H1 (cell line): ENCODE measurements around the gene KAT2A. TPM values are rescaled to one million over a fixed set of nuclear protein-coding genes. Genes with fewer than 3 reads are reported as not detected.

Source experiments
- CTCF ChIA-PET: fragments of 300-600 bp; sonication (Branson Sonifier 250); formaldehyde crosslinking; loops from one replicate; lab custom pipeline; 2021; ENCODE audit not compliant: partially characterized antibody; lab: Charles Lee
- POLR2A ChIA-PET: fragments of 300-600 bp; sonication (Branson Sonifier 250); formaldehyde crosslinking; loops from one replicate; lab custom pipeline; 2021; ENCODE audit warnings: inconsistent platforms; ENCODE audit not compliant: partially characterized antibody; lab: Charles Lee
- DNase-seq, 2 experiments: peaks; one replicate each; pipeline versions ENCODE4 v3.0.0 to v3.0.0-alpha.2; 2010 to 2022; ENCODE audit warnings: low spot score in 2 of 2, low read depth in 1 of 2, mixed read lengths in 1 of 2
- FAIRE-seq: peaks from 2 replicates; lab custom pipeline; 2011; peaks lifted over from hg19 to GRCh38; lab: Jason Lieb, UNC
- H2AFZ ChIP-seq: 2 replicates; pipeline ENCODE4 v1.8.1; 2012; ENCODE audit warnings: low read length, inconsistent platforms
- H2AK5ac ChIP-seq: 2 replicates; pipeline ENCODE4 v1.6.1; 2013; ENCODE audit warnings: low read depth, low read length
- H2BK120ac ChIP-seq: replicated peaks from 2 replicates; pipeline ENCODE3; 2013; ENCODE audit warnings: low read depth, low read length, inconsistent platforms
- H2BK12ac ChIP-seq: 2 replicates; pipeline ENCODE4 v1.6.1; 2013; ENCODE audit warnings: low read depth, low read length
- H2BK15ac ChIP-seq: 2 replicates; pipeline ENCODE4 v1.6.1; 2013; ENCODE audit warnings: low read length
- H2BK20ac ChIP-seq: 2 replicates; pipeline ENCODE4 v1.6.1; 2013; ENCODE audit warnings: low read length
- H2BK5ac ChIP-seq: 2 replicates; pipeline ENCODE4 v1.6.1; 2013; ENCODE audit warnings: low read depth, low read length
- H3K14ac ChIP-seq: 2 replicates; pipeline ENCODE4 v1.6.1; 2013; ENCODE audit warnings: inconsistent platforms; ENCODE audit not compliant: insufficient read length
- H3K18ac ChIP-seq: 2 replicates; pipeline ENCODE4 v1.6.1; 2013; ENCODE audit warnings: low read length; ENCODE audit errors: extremely low read depth
- H3K23ac ChIP-seq: 2 replicates; pipeline ENCODE4 v1.6.1; 2013; ENCODE audit warnings: inconsistent platforms; ENCODE audit not compliant: insufficient read length
- H3K23me2 ChIP-seq: 2 replicates; pipeline ENCODE4 v1.6.1; 2013; ENCODE audit warnings: low read depth, low read length
- H3K27ac ChIP-seq: 2 replicates; pipeline ENCODE4 v1.6.1; 2011; ENCODE audit warnings: low read depth, low read length, inconsistent platforms
- H3K27me3 ChIP-seq, 4 experiments: replicated peaks in 1 of 4; 1 replicate in 1 of 4; 2 replicates in 3 of 4; pipeline versions ENCODE4 v1.6.1 to v1.8.1; 2011 to 2013; ENCODE audit warnings: low read length in 3 of 4, mild to moderate bottlenecking in 3 of 4, inconsistent platforms in 2 of 4, mixed read lengths in 2 of 4, moderate library complexity in 1 of 4; ENCODE audit not compliant: control insufficient read depth in 3 of 4, insufficient read depth in 3 of 4; ENCODE audit errors: extremely low read depth in 1 of 4
- H3K36me3 ChIP-seq, 4 experiments: 2 replicates each; pipeline versions ENCODE4 v1.6.1 to v1.8.1; 2011 to 2013; ENCODE audit warnings: mild to moderate bottlenecking in 4 of 4, low read length in 3 of 4, moderate library complexity in 2 of 4, control low read depth in 1 of 4, inconsistent platforms in 1 of 4; ENCODE audit not compliant: insufficient read depth in 4 of 4, control insufficient read depth in 2 of 4
- H3K4ac ChIP-seq: replicated peaks from 2 replicates; pipeline ENCODE3; 2013; ENCODE audit warnings: low read length, low read depth, mixed read lengths, inconsistent platforms; ENCODE audit not compliant: insufficient read length
- H3K4me1 ChIP-seq, 4 experiments: replicated peaks in 1 of 4; 1 replicate in 1 of 4; 2 replicates in 3 of 4; pipeline versions ENCODE4 v1.6.1 to v1.8.1; 2011 to 2013; ENCODE audit warnings: low read length in 3 of 4, inconsistent platforms in 2 of 4, mixed read lengths in 1 of 4; ENCODE audit not compliant: insufficient read depth in 4 of 4, control insufficient read depth in 3 of 4
- H3K4me2 ChIP-seq, 2 experiments: 2 replicates each; pipeline versions ENCODE4 v1.6.1 to v1.8.1; 2011 to 2013; ENCODE audit warnings: low read depth in 2 of 2, low read length in 2 of 2, control low read depth in 1 of 2, inconsistent platforms in 1 of 2, mild to moderate bottlenecking in 1 of 2; ENCODE audit not compliant: insufficient read depth in 1 of 2
- H3K4me3 ChIP-seq, 4 experiments: fragments of 200-600, 300-600 bp in 1 of 4; sonication (generic), shearing (Covaris generic), sonication (Bioruptor Twin) in 1 of 4; 2 replicates each; pipeline versions ENCODE4 v1.5.1 to v1.8.1; 2011 to 2016; ENCODE audit warnings: low read length in 4 of 4, low read depth in 3 of 4, control low read depth in 2 of 4, inconsistent platforms in 2 of 4, mild to moderate bottlenecking in 2 of 4, mixed read lengths in 1 of 4, moderate library complexity in 1 of 4; ENCODE audit not compliant: insufficient read depth in 2 of 4; ENCODE audit errors: extremely low read depth in 1 of 4
- H3K56ac ChIP-seq: replicated peaks from 2 replicates; pipeline ENCODE3; 2013; ENCODE audit warnings: low read depth, mild to moderate bottlenecking, mixed read lengths, low read length, inconsistent platforms; ENCODE audit not compliant: insufficient read length
- H3K79me1 ChIP-seq: 2 replicates; pipeline ENCODE4 v1.6.1; 2013; ENCODE audit warnings: low read depth, low read length, control low read depth
- H3K79me2 ChIP-seq, 2 experiments: 2 replicates each; pipeline versions ENCODE4 v1.6.1 to v1.8.1; 2012 to 2013; ENCODE audit warnings: low read length in 2 of 2, mild to moderate bottlenecking in 2 of 2, inconsistent platforms in 1 of 2; ENCODE audit not compliant: insufficient read depth in 2 of 2, control insufficient read depth in 1 of 2
- H3K9ac ChIP-seq, 4 experiments: replicated peaks in 1 of 4; 1 replicate in 1 of 4; 2 replicates in 3 of 4; pipeline versions ENCODE4 v1.6.1 to v1.8.1; 2011 to 2013; ENCODE audit warnings: low read depth in 3 of 4, low read length in 3 of 4, control low read depth in 2 of 4, mild to moderate bottlenecking in 2 of 4, moderate library complexity in 2 of 4, inconsistent platforms in 1 of 4; ENCODE audit errors: extremely low read depth in 1 of 4
- H3K9me3 ChIP-seq, 2 experiments: 2 replicates each; pipeline versions ENCODE4 v1.6.1 to v1.8.1; 2012 to 2013; ENCODE audit warnings: mild to moderate bottlenecking in 2 of 2, moderate library complexity in 2 of 2, control low read depth in 1 of 2, inconsistent platforms in 1 of 2, low read depth in 1 of 2, low read length in 1 of 2, mixed read lengths in 1 of 2; ENCODE audit not compliant: insufficient read depth in 2 of 2
- H4K20me1 ChIP-seq, 2 experiments: replicated peaks in 1 of 2; 2 replicates each; pipeline versions ENCODE3 to v1.8.1; 2011 to 2013; ENCODE audit warnings: inconsistent platforms in 2 of 2, low read length in 2 of 2, mild to moderate bottlenecking in 1 of 2; ENCODE audit not compliant: insufficient read depth in 2 of 2, control insufficient read depth in 1 of 2
- H4K5ac ChIP-seq: 2 replicates; pipeline ENCODE4 v1.6.1; 2013; ENCODE audit warnings: low read length, low read depth, mixed read lengths, inconsistent platforms; ENCODE audit not compliant: insufficient read length
- H4K8ac ChIP-seq: 2 replicates; pipeline ENCODE4 v1.8.0; 2013; ENCODE audit warnings: mild to moderate bottlenecking, moderate library complexity, low read length, inconsistent platforms; ENCODE audit not compliant: insufficient read depth; ENCODE audit errors: extremely low read depth
- H4K91ac ChIP-seq: replicated peaks from 2 replicates; pipeline ENCODE3; 2013; ENCODE audit warnings: low read length, mixed read lengths, inconsistent platforms; ENCODE audit not compliant: insufficient read length
- ASH2L ChIP-seq: fragments of 200-600, 300-600 bp; sonication (generic); IDR thresholded peaks from one replicate; pipeline ENCODE4 v1.7.1; 2017; ENCODE audit warnings: low read length
- BRCA1 ChIP-seq: IDR thresholded peaks from 2 replicates; pipeline ENCODE4 v1.6.1; 2012; ENCODE audit warnings: low read depth, low read length, improper control_type of control experiment
- CBX5 ChIP-seq: fragments of 300-800, 300-1000 bp; sonication (generic); IDR thresholded peaks from 2 replicates; pipeline ENCODE4 v1.7.1; 2016; ENCODE audit warnings: antibody characterized with exemption, low read length, low read depth
- CREB1 ChIP-seq: IDR thresholded peaks from 2 replicates; pipeline ENCODE4 v1.6.1; 2012; ENCODE audit warnings: inconsistent platforms
- EZH2 ChIP-seq: fragments of 200-600 bp; sonication (generic); IDR thresholded peaks from 2 replicates; pipeline ENCODE4 v1.7.1; 2012; ENCODE audit warnings: low read depth, mild to moderate bottlenecking, moderate library complexity, low read length, inconsistent platforms; ENCODE audit not compliant: severe bottlenecking
- GABPA ChIP-seq: IDR thresholded peaks from 2 replicates; pipeline ENCODE4 v1.6.1; 2011; ENCODE audit warnings: mild to moderate bottlenecking, low read length, moderate library complexity, borderline replicate concordance; ENCODE audit not compliant: insufficient read depth
- GTF2F1 ChIP-seq: IDR thresholded peaks from 2 replicates; pipeline ENCODE4 v1.6.1; 2012; ENCODE audit warnings: low read depth, low read length, improper control_type of control experiment, borderline replicate concordance
- HDAC6 ChIP-seq: IDR thresholded peaks from one replicate; pipeline ENCODE4 v1.7.1; 2012; ENCODE audit warnings: low read depth, mild to moderate bottlenecking, inconsistent platforms, low read length, moderate library complexity
- RAD21 ChIP-seq, 2 experiments: IDR thresholded peaks in 1 of 2; conservative IDR thresholded peaks in 1 of 2; 2 replicates each; pipeline ENCODE4 v1.6.1; 2011; ENCODE audit warnings: low read depth in 2 of 2, low read length in 2 of 2, improper control_type of control experiment in 1 of 2, inconsistent platforms in 1 of 2, mild to moderate bottlenecking in 1 of 2, moderate library complexity in 1 of 2
- RNF2 ChIP-seq: fragments of 200-900, 300-1000 bp; sonication (generic); IDR thresholded peaks from 2 replicates; pipeline ENCODE4 v1.7.1; 2016; ENCODE audit warnings: borderline replicate concordance, low read depth, mild to moderate bottlenecking, antibody characterized with exemption, low read length; ENCODE audit not compliant: poor library complexity, severe bottlenecking; ENCODE audit errors: missing control alignments
- SIRT6 ChIP-seq: IDR thresholded peaks from one replicate; pipeline ENCODE4 v1.7.1; 2012; ENCODE audit warnings: low read length, inconsistent platforms
- WGBS, 2 experiments: shearing (Covaris generic) in 1 of 2; methylation state at CpG; one replicate each; pipeline versions ENCODE4 v1.1.6 to v1.1.7; 2013 to 2015; ENCODE audit warnings: low lambda C conversion rate in 2 of 2, mixed read lengths in 2 of 2, inconsistent platforms in 1 of 2, low coverage in 1 of 2, missing lambda C conversion rate in 1 of 2; ENCODE audit not compliant: insufficient replicate concordance in 2 of 2, insufficient coverage in 1 of 2, insufficient read length in 1 of 2; ENCODE audit errors: extremely low coverage in 1 of 2, missing lambda C conversion rate in 1 of 2; 5-methylcytosine and 5-hydroxymethylcytosine counted together
- polyA plus RNA-seq, 7 experiments: library from polyadenylated mRNA; depleted of rRNA in 3 of 7; stranded (reverse) in 5 of 7; unstranded in 2 of 7; fragments of >200 nt in 5 of 7; fragments of 200-250 nt in 2 of 7; gene quantifications; 1 replicate in 5 of 7; 2 replicates in 1 of 7; 4 replicates in 1 of 7; pipeline versions ENCODE4 v1.2.1 to v1.2.3, GENCODE V29; 2011 to 2013; ENCODE audit warnings: missing spikeins in 2 of 7, mixed read lengths in 2 of 7
- total RNA-seq: library from RNA; stranded (reverse); fragmentation: NEBNext Ultra II Directional; extraction: Animal tissue kit (Norgen Biotek cat#: 25700); gene quantifications from 2 replicates; pipeline ENCODE4 v1.2.1, GENCODE V29; 2021
- TF ChIP-seq, protein P1 (sequence below): IDR thresholded peaks from 2 replicates; pipeline ENCODE4 v1.6.1; 2011; ENCODE audit warnings: low read length, improper control_type of control experiment

Gene KAT2A
- total and polyA plus RNA-seq, 2 of the 8 experiments (the other 6 are each of a cell fraction or from before 2014, with no cell fraction given), result 34.2 to 40.1 TPM

DNA sequence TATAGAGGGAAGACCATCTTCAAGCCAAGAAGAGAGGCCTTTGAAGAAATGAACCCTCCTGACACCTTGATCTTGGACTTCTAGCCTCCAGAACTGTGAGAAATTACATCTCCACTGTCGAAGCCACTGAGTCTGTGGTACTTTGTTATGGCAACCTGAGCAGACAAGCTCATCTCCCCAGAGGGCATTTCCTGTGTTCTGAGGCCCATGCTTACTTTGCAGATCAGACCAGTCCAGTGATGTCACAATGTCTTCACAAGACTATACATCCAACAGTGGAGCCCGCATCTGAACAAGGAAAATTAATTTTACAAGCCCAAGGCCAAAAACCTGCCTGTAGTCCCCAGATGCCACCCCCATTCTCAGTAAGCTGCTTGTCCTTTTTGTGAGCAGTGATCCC lies 56.0 kb downstream of the KAT2A start:
- H3K9me3 ChIP-seq, result no peaks in the 10 kb centered on the region

More for the DNA sequence above, 56.0 kb downstream of the KAT2A start:
- Histone ChIP-seq H3K79me2 (no peaks in the 10 kb centered on the region), H2BK12ac (no peak overlapping the region), H2BK120ac (no peak overlapping the region), H4K8ac (no peak overlapping the region), H3K27ac (no peak overlapping the region), H4K91ac (no peak overlapping the region), H3K4ac (no peak overlapping the region), H3K18ac (no peak overlapping the region), H2BK5ac (no peak overlapping the region), H4K5ac (no peak overlapping the region), H3K23ac (no peak overlapping the region), H3K4me3 (no peak overlapping the region), H4K20me1 (no peaks in the 10 kb centered on the region), H3K14ac (no peak overlapping the region), H2AFZ (no peak overlapping the region), H3K56ac (no peak overlapping the region), H3K23me2 (no peaks in the 10 kb centered on the region; the same call in 1 of the 2 replicates), H3K4me2 (no peak overlapping the region), H3K79me1 (no peaks in the 10 kb centered on the region), H3K27me3 (no peaks in the 10 kb centered on the region), H2BK20ac (no peak overlapping the region), H3K36me3 (no peaks in the 10 kb centered on the region), H3K9ac (no peak overlapping the region), H2AK5ac (no peak overlapping the region), H2BK15ac (no peak overlapping the region), H3K4me1 (peaks cover 0 to 7% (median 5%) of the 10 kb centered on the region in 4 experiments; a peak in 6 of 7 replicates)
- WGBS, 2 experiments, result 90% methylated on average over 2 of the region's 2 CpGs; no CpG with 5 or more reads in 1 of the 2 experiments
- FAIRE-seq (no peak), DNase-seq (no peak)
- ChIA-PET POLR2A (interaction anchor here (0.8 to 2.5 kb wide), 8 partner anchors 9 to 48 kb away, joined by 3 to 9 read pairs (median 4); partner anchors contain the start of genes DNAJC7 and ZNF385C), CTCF (interaction anchor here (0.8 to 17.0 kb wide), 18 partner anchors 9 to 182 kb away, joined by 3 to 381 read pairs (median 5); partner anchors contain the start of genes C17orf113, DHX58, HSPB9 and KAT2A)
- TF ChIP-seq GTF2F1, result no peak
- TF ChIP-seq RNF2, result no peak
- no peak for TF ChIP-seq ASH2L
- TF ChIP-seq SIRT6, result no peak
- no peak for TF ChIP-seq GABPA
- TF ChIP-seq, protein P1, sequence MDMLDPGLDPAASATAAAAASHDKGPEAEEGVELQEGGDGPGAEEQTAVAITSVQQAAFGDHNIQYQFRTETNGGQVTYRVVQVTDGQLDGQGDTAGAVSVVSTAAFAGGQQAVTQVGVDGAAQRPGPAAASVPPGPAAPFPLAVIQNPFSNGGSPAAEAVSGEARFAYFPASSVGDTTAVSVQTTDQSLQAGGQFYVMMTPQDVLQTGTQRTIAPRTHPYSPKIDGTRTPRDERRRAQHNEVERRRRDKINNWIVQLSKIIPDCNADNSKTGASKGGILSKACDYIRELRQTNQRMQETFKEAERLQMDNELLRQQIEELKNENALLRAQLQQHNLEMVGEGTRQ, result no peak
- no peak for TF ChIP-seq CREB1
- TF ChIP-seq EZH2, result no peak
- TF ChIP-seq BRCA1, result no peak
- no peak for TF ChIP-seq HDAC6
- no peak for TF ChIP-seq RAD21 (IDR thresholded peaks at IDR 0.05 in 1 of 2, conservative IDR thresholded peaks at IDR 0.05 in 1 of 2; ENCODE audit: low read depth in 2 of 2, low read length in 2 of 2)
- TF ChIP-seq CBX5, result no peak
